Inflammatory macrophage treated with lipopolysaccharide for 4 hours (primary cell): ENCODE data around the gene GRM8.

Source experiments
- DNase-seq: peaks from one replicate; pipeline ENCODE4 v3.0.0-alpha.2; 2020

GRM8 gene

DNA sequence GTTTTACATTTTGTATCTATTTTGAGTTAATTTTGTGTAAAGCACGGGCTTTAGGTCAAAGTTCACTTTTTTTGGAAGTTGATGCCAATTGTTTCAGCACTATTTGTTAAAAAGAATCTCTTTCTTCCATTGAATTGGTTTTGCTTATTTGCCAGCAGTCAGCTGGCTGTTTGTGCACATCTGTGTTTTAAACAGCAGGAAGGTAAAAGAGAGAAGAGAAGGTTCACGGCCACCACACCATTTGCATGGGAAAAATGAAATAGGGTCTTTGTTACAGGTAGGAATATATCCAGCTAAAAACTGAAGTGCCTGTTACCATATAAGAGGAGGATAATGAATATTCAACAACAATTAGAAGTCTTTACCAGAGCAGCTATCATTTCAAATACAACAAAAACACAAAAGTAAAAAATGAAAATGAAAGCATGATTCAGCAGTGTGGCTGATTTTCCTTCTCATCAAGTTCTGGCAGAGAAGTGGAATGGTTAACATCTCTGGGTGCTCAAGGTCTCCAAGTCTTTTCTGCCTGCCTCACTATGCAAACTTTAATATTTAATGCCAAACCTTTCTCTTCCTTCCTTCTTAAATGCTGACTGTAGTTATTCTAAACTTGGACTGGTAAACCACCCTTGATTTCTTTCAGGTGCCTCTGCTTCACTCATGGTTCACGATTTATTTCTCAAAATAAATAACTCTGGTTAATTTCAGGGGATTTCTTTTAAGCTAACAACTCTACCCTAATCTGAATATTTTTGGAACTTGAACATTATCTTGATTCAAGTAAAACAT, 841.5 kb downstream of the GRM8 start:
- DNase-seq: no peak

DNA sequence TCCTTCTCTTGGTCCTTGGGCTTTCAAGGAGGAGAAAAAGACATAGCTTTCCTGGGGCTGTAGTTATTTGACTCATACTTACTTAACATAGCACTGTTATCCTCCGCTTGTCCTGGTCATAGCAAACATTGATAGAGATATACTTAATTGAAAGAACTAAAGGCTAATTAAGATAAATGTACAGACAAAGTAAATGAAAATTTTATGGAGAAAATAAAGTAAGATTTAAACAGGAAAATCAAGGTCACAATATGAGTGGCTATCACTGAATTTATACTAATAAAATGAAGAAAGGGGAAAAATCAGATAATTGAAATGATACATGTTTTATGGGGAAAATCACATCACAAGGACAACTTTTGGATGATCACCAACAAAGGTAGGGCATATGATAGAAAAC, 849.7 kb downstream of the GRM8 start:
- no peak for DNase-seq

GRCh38 chr7:126401918-126402317, 850.8 kb downstream of the GRM8 start:
- no peak for DNase-seq

- DNase-seq: no peak
These were observed 853.8 kb downstream of the GRM8 start for GRCh38 chr7:126398851-126399529.

- no peak for DNase-seq
These were observed 854.5 kb downstream of the GRM8 start for GRCh38 chr7:126398285-126398684.

DNA sequence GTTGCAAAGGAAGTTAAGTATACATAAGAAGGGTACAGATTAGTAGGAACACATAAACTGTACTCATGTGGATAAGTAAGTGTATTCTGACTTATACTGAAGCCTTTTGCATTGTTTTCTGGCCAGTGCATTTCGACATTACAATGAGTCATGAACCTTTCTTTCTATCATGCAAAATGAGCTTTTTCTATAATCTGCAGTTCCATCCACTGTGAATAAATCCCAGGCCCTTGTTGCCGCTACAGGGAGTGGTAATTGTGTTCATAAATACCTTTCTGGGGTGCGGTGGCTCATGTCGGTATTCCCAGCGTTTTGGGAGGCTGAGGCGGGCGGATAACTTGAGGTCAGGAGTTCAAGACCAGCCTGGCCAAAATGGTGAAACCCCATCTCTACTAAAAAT, 858.3 kb downstream of the GRM8 start:
- DNase-seq: no peak
